ENCODE measurements around the gene ZIC1. TPM values are rescaled to one million over a fixed set of nuclear protein-coding genes. Genes with fewer than 3 reads are reported as not detected.

The ZIC1 gene
- total RNA-seq, 3 donors from 2014 or later = 2.0 to 6.1 TPM; not detected in 1

GRCh38 chr3:147387291-147387884 is 21.8 kb upstream of the ZIC1 start:
- Histone ChIP-seq H3K36me3 (no peaks in the 10 kb centered on the region), H3K9me3 (no peaks in the 10 kb centered on the region), H3K4me1 (no peaks in the 10 kb centered on the region), H3K27ac (no peak overlapping the region), H3K27me3 (peaks cover 4 to 100% of the 10 kb centered on the region in 2 donors), H3K4me3 (no peak overlapping the region)
- TF ChIP-seq POLR2AphosphoS5 (IDR thresholded peaks at IDR 0.05) (no peak), POLR2A (IDR thresholded peaks at IDR 0.05) (no peak), CTCF (IDR thresholded peaks at IDR 0.05) (no peak)
- DNase-seq (ENCODE audit: low spot score in 2 of 2) = no peak
- intact Hi-C loops (cut with DNase I; ENCODE audit: low total_unique reads) = no loop called here

- no peak for TF ChIP-seq POLR2AphosphoS5 (IDR thresholded peaks at IDR 0.05)
- TF ChIP-seq CTCF (IDR thresholded peaks at IDR 0.05) = no peak
- TF ChIP-seq POLR2A (IDR thresholded peaks at IDR 0.05) = no peak
- Histone ChIP-seq H3K27ac (no peak overlapping the region), H3K9me3 (no peaks in the 10 kb centered on the region), H3K36me3 (no peaks in the 10 kb centered on the region), H3K4me1 (no peaks in the 10 kb centered on the region), H3K27me3 (peaks cover 4 to 100% of the 10 kb centered on the region in 2 donors), H3K4me3 (no peak overlapping the region)
- intact Hi-C loops (cut with DNase I; ENCODE audit: low total_unique reads) = no loop called here
- no peak for DNase-seq (ENCODE audit: low spot score in 2 of 2)
These were observed 21.1 kb upstream of the ZIC1 start for GRCh38 chr3:147387885-147388699.

GRCh38 chr3:147388700-147389580 is 20.2 kb upstream of the ZIC1 start:
- Histone ChIP-seq H3K36me3 (no peaks in the 10 kb centered on the region), H3K4me1 (no peaks in the 10 kb centered on the region), H3K9me3 (no peaks in the 10 kb centered on the region), H3K4me3 (no peak overlapping the region), H3K27me3 (peaks cover 4 to 100% of the 10 kb centered on the region in 2 donors), H3K27ac (no peak overlapping the region)
- intact Hi-C loops (cut with DNase I; ENCODE audit: low total_unique reads) = no loop called here
- no peak for DNase-seq (ENCODE audit: low spot score in 2 of 2)
- TF ChIP-seq POLR2AphosphoS5 (IDR thresholded peaks at IDR 0.05) = no peak
- TF ChIP-seq CTCF (IDR thresholded peaks at IDR 0.05) = no peak
- TF ChIP-seq POLR2A (IDR thresholded peaks at IDR 0.05) = no peak

GRCh38 chr3:147389717-147390116 is 19.4 kb upstream of the ZIC1 start:
- peaks cover 4 to 100% of the 10 kb centered on the region in 2 donors for H3K27me3 ChIP-seq
- no peaks in the 10 kb centered on the region for H3K36me3 ChIP-seq
- DNase-seq (ENCODE audit: low spot score in 2 of 2) = no peak
- TF ChIP-seq CTCF (IDR thresholded peaks at IDR 0.05) (no peak), POLR2AphosphoS5 (IDR thresholded peaks at IDR 0.05) (no peak), POLR2A (IDR thresholded peaks at IDR 0.05) (no peak)
- H3K9me3 ChIP-seq = no peaks in the 10 kb centered on the region
- H3K4me1 ChIP-seq = no peaks in the 10 kb centered on the region
- no peak overlapping the region for H3K4me3 ChIP-seq
- H3K27ac ChIP-seq = no peak overlapping the region
- intact Hi-C loops (cut with DNase I; ENCODE audit: low total_unique reads) = no loop called here

All from breast epithelium (tissue), 4 donors.